ENCODE measurements around the gene BRD3OS.

The BRD3OS gene

GRCh38 chr9:134041649-134041962 lies 16.3 kb downstream of the BRD3OS start:
- H3K36me3 ChIP-seq (ENCODE audit: low read depth) = peaks cover 85% of the 10 kb centered on the region

GRCh38 chr9:134043531-134043988 lies 18.3 kb downstream of the BRD3OS start:
- DNase-seq (ENCODE audit: low spot score) = no peak
- TF ChIP-seq, protein P1, sequence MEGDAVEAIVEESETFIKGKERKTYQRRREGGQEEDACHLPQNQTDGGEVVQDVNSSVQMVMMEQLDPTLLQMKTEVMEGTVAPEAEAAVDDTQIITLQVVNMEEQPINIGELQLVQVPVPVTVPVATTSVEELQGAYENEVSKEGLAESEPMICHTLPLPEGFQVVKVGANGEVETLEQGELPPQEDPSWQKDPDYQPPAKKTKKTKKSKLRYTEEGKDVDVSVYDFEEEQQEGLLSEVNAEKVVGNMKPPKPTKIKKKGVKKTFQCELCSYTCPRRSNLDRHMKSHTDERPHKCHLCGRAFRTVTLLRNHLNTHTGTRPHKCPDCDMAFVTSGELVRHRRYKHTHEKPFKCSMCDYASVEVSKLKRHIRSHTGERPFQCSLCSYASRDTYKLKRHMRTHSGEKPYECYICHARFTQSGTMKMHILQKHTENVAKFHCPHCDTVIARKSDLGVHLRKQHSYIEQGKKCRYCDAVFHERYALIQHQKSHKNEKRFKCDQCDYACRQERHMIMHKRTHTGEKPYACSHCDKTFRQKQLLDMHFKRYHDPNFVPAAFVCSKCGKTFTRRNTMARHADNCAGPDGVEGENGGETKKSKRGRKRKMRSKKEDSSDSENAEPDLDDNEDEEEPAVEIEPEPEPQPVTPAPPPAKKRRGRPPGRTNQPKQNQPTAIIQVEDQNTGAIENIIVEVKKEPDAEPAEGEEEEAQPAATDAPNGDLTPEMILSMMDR (IDR thresholded peaks at IDR 0.05; ENCODE audit: poor library complexity, severe bottlenecking) = no peak
- H3K27me3 ChIP-seq (ENCODE audit: insufficient read depth, poor library complexity, severe bottlenecking) = no peaks in the 10 kb centered on the region
- no peak overlapping the region for H3K4me3 ChIP-seq (ENCODE audit: severe bottlenecking)
- H3K27ac ChIP-seq (ENCODE audit: poor library complexity, severe bottlenecking) = no peak overlapping the region
- no peaks in the 10 kb centered on the region for H3K4me1 ChIP-seq (ENCODE audit: insufficient read depth, poor library complexity, severe bottlenecking)
- no peak for ATAC-seq (ENCODE audit: low read depth)
- peaks cover 82% of the 10 kb centered on the region for H3K36me3 ChIP-seq (ENCODE audit: low read depth)
- no peaks in the 10 kb centered on the region for H3K9me3 ChIP-seq (ENCODE audit: severe bottlenecking)

More at GRCh38 chr9:134041649-134041962, 16.3 kb downstream of the BRD3OS start:
- no peaks in the 10 kb centered on the region for H3K4me1 ChIP-seq (ENCODE audit: insufficient read depth, poor library complexity, severe bottlenecking)
- TF ChIP-seq, protein P1 (IDR thresholded peaks at IDR 0.05; ENCODE audit: poor library complexity, severe bottlenecking) = no peak
- DNase-seq (ENCODE audit: low spot score) = peak; percentile 47
- H3K27me3 ChIP-seq (ENCODE audit: insufficient read depth, poor library complexity, severe bottlenecking) = no peaks in the 10 kb centered on the region
- H3K9me3 ChIP-seq (ENCODE audit: severe bottlenecking) = no peaks in the 10 kb centered on the region
- H3K4me3 ChIP-seq (ENCODE audit: severe bottlenecking) = no peak overlapping the region
- no peak overlapping the region for H3K27ac ChIP-seq (ENCODE audit: poor library complexity, severe bottlenecking)
- no peak for ATAC-seq (ENCODE audit: low read depth)

GRCh38 chr9:134044944-134045343 lies 19.7 kb downstream of the BRD3OS start:
- Histone ChIP-seq H3K4me3 (ENCODE audit: severe bottlenecking) (no peak overlapping the region), H3K36me3 (ENCODE audit: low read depth) (peaks cover 73% of the 10 kb centered on the region), H3K27ac (ENCODE audit: poor library complexity, severe bottlenecking) (no peak overlapping the region), H3K9me3 (ENCODE audit: severe bottlenecking) (no peaks in the 10 kb centered on the region), H3K27me3 (ENCODE audit: insufficient read depth, poor library complexity, severe bottlenecking) (no peaks in the 10 kb centered on the region), H3K4me1 (ENCODE audit: insufficient read depth, poor library complexity, severe bottlenecking) (no peaks in the 10 kb centered on the region)
- TF ChIP-seq, protein P1 (IDR thresholded peaks at IDR 0.05; ENCODE audit: poor library complexity, severe bottlenecking) = no peak
- ATAC-seq (ENCODE audit: low read depth) (no peak), DNase-seq (ENCODE audit: low spot score) (no peak)

- H3K4me3 ChIP-seq (ENCODE audit: severe bottlenecking) = no peak overlapping the region
- TF ChIP-seq, protein P1 (IDR thresholded peaks at IDR 0.05; ENCODE audit: poor library complexity, severe bottlenecking) = no peak
- ATAC-seq (ENCODE audit: low read depth) (no peak), DNase-seq (ENCODE audit: low spot score) (no peak)
- no peaks in the 10 kb centered on the region for H3K9me3 ChIP-seq (ENCODE audit: severe bottlenecking)
- no peaks in the 10 kb centered on the region for H3K27me3 ChIP-seq (ENCODE audit: insufficient read depth, poor library complexity, severe bottlenecking)
- peaks cover 71% of the 10 kb centered on the region for H3K36me3 ChIP-seq (ENCODE audit: low read depth)
- no peak overlapping the region for H3K27ac ChIP-seq (ENCODE audit: poor library complexity, severe bottlenecking)
- H3K4me1 ChIP-seq (ENCODE audit: insufficient read depth, poor library complexity, severe bottlenecking) = no peaks in the 10 kb centered on the region
Observed at GRCh38 chr9:134045841-134046544, 20.7 kb downstream of the BRD3OS start.

All from RWPE2 (cell line).